Measurements from ENCODE around the gene CAST. TPM values are rescaled to one million over a fixed set of nuclear protein-coding genes. Genes with fewer than 3 reads are reported as not detected.

CAST gene
- total RNA-seq, 1 experiment from 2014 or later: 418 TPM

DNA sequence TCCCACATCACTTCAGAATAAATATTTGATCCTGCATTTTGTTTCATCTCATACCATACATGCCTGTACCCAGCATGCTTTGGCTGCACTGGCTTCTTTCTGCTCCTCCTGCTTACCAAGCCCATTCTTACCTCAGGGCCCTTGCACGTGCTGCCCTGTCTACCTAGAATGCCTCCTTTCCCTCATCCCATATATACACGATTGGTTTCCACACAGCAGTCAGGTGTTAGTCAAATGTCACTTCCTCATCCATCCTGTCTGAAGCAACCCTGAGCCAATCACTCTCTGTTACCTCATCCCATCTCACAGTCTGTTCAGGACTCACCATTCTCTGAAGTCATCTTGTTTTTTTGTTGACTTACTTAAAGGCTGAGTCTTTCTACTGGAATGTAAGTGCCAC is 30.3 kb downstream of the CAST start:
- CTCF ChIA-PET: no interaction called here
- DNase-seq: no peak
- H3K4me3 Mint-ChIP-seq (ENCODE audit: unreplicated experiment): no peak overlapping the region

DNA sequence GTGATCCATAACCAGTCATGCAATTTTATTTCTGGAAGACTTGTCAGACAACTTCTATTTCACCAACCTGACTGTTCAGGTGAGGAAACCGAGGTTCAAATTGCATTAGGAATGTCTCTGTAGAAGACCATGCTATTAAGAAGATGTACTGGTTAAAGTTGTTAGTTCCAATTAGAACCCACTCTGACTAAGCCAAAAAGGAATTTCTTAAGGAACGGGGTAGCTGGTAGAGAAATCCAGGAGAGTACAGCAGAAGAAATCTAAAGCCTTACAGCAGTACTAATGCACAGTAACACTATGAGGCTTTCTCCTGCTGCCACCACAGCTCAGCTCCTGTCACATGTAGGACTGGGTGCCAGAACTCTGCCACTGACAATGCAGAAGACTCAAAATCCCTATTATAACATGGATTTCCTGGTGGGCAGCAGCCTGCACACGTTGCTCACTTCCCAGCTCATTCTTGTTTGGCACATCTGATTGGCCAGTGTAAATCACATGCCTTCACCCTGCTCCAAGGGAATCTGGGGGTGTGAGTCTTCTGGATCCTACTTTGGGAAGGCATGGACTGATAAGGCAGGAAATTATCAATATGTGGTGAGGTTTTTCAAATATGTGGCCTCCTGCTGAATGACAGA is 37.1 kb downstream of the CAST start:
- H3K4me3 Mint-ChIP-seq (ENCODE audit: unreplicated experiment): no peak overlapping the region
- POLR2A ChIA-PET: no interaction called here

More for the DNA sequence above, 30.3 kb downstream of the CAST start:
- POLR2A ChIA-PET: no interaction called here
- H3K4me1 ChIP-seq: peaks cover 4% of the 10 kb centered on the region
- H3K9me3 Mint-ChIP-seq (ENCODE audit: unreplicated experiment): no peaks in the 10 kb centered on the region
- no peaks in the 10 kb centered on the region for H3K27me3 Mint-ChIP-seq (ENCODE audit: insufficient read depth, unreplicated experiment)
- no peaks in the 10 kb centered on the region for H3K27me3 ChIP-seq (replicated peaks; ENCODE audit: control insufficient read depth, insufficient read depth, low read length)
- no peak overlapping the region for H3K4me3 ChIP-seq (ENCODE audit: low read depth, low read length)
- BruUV-seq (replicated peaks): no TSS peak
- peaks cover 9% of the 10 kb centered on the region for H3K4me1 Mint-ChIP-seq (ENCODE audit: low read depth, unreplicated experiment)
- peak overlapping the region; percentile 40 for H3K27ac Mint-ChIP-seq (ENCODE audit: unreplicated experiment)
- TF ChIP-seq, protein P1, sequence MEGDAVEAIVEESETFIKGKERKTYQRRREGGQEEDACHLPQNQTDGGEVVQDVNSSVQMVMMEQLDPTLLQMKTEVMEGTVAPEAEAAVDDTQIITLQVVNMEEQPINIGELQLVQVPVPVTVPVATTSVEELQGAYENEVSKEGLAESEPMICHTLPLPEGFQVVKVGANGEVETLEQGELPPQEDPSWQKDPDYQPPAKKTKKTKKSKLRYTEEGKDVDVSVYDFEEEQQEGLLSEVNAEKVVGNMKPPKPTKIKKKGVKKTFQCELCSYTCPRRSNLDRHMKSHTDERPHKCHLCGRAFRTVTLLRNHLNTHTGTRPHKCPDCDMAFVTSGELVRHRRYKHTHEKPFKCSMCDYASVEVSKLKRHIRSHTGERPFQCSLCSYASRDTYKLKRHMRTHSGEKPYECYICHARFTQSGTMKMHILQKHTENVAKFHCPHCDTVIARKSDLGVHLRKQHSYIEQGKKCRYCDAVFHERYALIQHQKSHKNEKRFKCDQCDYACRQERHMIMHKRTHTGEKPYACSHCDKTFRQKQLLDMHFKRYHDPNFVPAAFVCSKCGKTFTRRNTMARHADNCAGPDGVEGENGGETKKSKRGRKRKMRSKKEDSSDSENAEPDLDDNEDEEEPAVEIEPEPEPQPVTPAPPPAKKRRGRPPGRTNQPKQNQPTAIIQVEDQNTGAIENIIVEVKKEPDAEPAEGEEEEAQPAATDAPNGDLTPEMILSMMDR (IDR thresholded peaks at IDR 0.05; ENCODE audit: insufficient read depth in 1 of 2, low read depth in 1 of 2, low read length in 1 of 2, severe bottlenecking in 1 of 2, unreplicated experiment in 1 of 2): no peak
- H3K36me3 ChIP-seq (ENCODE audit: control insufficient read depth, insufficient read depth, low read length): peaks cover 3% of the 10 kb centered on the region; the same call in 1 of the 2 replicates
- intact Hi-C loops (cut with micrococcal nuclease; ENCODE audit: unreplicated experiment): no loop called here
- H3K9me3 ChIP-seq: no peaks in the 10 kb centered on the region
- H3K36me3 Mint-ChIP-seq (ENCODE audit: insufficient read depth, unreplicated experiment): peaks cover 52% of the 10 kb centered on the region

DNA sequence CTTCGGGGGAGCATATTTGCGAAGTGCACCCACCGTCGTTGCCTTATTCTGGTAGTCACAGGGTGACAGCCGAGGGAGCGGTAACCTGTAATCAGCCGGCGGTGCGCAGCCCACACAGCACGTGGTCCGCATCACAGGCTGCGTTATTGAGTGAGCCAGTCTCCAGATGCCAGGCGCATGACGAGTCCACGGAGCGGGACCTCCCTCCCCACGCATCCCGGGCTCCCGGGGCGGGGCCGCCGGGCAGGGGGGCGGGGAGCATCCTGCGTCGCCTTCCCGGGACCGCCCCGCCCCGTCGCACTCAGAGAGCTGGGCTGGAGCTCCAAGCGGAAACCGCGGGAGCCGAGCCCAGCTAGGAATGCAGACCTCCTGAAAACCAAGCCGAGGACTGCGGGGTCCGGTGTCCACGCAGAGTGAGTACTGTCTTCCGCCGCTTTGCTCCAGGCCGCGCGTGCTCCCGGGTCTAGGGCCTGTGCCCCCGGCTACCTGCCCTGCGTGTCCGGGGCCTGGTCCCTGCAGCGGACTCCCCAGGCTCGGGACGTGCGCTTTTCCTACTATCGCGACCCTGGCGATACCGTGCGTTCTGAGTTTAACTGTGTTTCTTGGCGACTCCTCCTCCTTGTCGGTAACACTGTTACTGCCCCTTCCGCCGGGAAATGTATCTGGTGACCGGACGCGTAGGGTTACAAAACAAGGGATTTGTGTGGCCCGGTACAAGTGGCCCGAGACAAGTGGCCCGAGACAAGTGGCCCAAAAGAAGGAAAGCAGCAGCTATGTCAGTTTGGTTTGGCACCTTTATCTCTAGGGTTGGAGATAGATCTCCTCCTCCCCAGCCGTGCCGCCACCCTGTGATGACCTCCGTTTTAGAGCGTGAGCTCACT is 40.6 kb downstream of the CAST start:
- Histone ChIP-seq H3K27me3 (replicated peaks; ENCODE audit: control insufficient read depth, insufficient read depth, low read length) (no peaks in the 10 kb centered on the region), H3K9me3 (no peaks in the 10 kb centered on the region), H3K36me3 (ENCODE audit: control insufficient read depth, insufficient read depth, low read length) (no peaks in the 10 kb centered on the region; the same call in 1 of the 2 replicates), H3K4me3 (ENCODE audit: low read depth, low read length) (peak overlapping the region; percentile 43), H3K4me1 (peaks cover 7% of the 10 kb centered on the region; the same call in 1 of the 2 replicates)
- no peaks in the 10 kb centered on the region for H3K27me3 Mint-ChIP-seq (ENCODE audit: insufficient read depth, unreplicated experiment)
- BruUV-seq (replicated peaks): no TSS peak
- POLR2A ChIA-PET: interaction anchor here (0.6 kb wide), 1 partner anchor 528 kb away, joined by 3 read pairs; no protein-coding TSS in a partner anchor
- DNase-seq: peak; percentile 57 to 81
- no peaks in the 10 kb centered on the region for H3K9me3 Mint-ChIP-seq (ENCODE audit: unreplicated experiment)
- intact Hi-C loops (cut with micrococcal nuclease; ENCODE audit: unreplicated experiment): no loop called here
- H3K27ac Mint-ChIP-seq (ENCODE audit: unreplicated experiment): peak overlapping the region; percentile 39
- TF ChIP-seq, protein P1 (IDR thresholded peaks at IDR 0.05; ENCODE audit: insufficient read depth in 1 of 2, low read depth in 1 of 2, low read length in 1 of 2, severe bottlenecking in 1 of 2, unreplicated experiment in 1 of 2): no peak
- H3K36me3 Mint-ChIP-seq (ENCODE audit: insufficient read depth, unreplicated experiment): peaks cover 45% of the 10 kb centered on the region
- H3K4me1 Mint-ChIP-seq (ENCODE audit: low read depth, unreplicated experiment): peaks cover 11% of the 10 kb centered on the region
- peak overlapping the region; percentile 62 for H3K4me3 Mint-ChIP-seq (ENCODE audit: unreplicated experiment)
- CTCF ChIA-PET: no interaction called here

More for the DNA sequence above, 37.1 kb downstream of the CAST start:
- H3K9me3 Mint-ChIP-seq (ENCODE audit: unreplicated experiment): no peaks in the 10 kb centered on the region
- no peaks in the 10 kb centered on the region for H3K27me3 Mint-ChIP-seq (ENCODE audit: insufficient read depth, unreplicated experiment)
- CTCF ChIA-PET: interaction anchor here (1.2 kb wide), 1 partner anchor 53 kb away, joined by 3 read pairs; no protein-coding TSS in a partner anchor
- no peak overlapping the region for H3K27ac Mint-ChIP-seq (ENCODE audit: unreplicated experiment)
- Histone ChIP-seq H3K36me3 (ENCODE audit: control insufficient read depth, insufficient read depth, low read length) (peaks cover 2% of the 10 kb centered on the region), H3K4me3 (ENCODE audit: low read depth, low read length) (no peak overlapping the region), H3K4me1 (peaks cover 7% of the 10 kb centered on the region; the same call in 1 of the 2 replicates), H3K27me3 (replicated peaks; ENCODE audit: control insufficient read depth, insufficient read depth, low read length) (no peaks in the 10 kb centered on the region), H3K9me3 (no peaks in the 10 kb centered on the region)
- intact Hi-C loops (cut with micrococcal nuclease; ENCODE audit: unreplicated experiment): no loop called here
- BruUV-seq (replicated peaks): no TSS peak
- H3K36me3 Mint-ChIP-seq (ENCODE audit: insufficient read depth, unreplicated experiment): peaks cover 67% of the 10 kb centered on the region
- DNase-seq: no peak
- H3K4me1 Mint-ChIP-seq (ENCODE audit: low read depth, unreplicated experiment): peaks cover 11% of the 10 kb centered on the region
- TF ChIP-seq, protein P1 (IDR thresholded peaks at IDR 0.05; ENCODE audit: insufficient read depth in 1 of 2, low read depth in 1 of 2, low read length in 1 of 2, severe bottlenecking in 1 of 2, unreplicated experiment in 1 of 2): no peak

Measured in Caco-2 (cell line).